Measurements from ENCODE around the gene TTC34.
"Not testable (repeated sequence)": the region's sequence is repeated elsewhere in the genome, so short reads cannot be mapped to it uniquely, and the experiment has no call there.

DNA sequence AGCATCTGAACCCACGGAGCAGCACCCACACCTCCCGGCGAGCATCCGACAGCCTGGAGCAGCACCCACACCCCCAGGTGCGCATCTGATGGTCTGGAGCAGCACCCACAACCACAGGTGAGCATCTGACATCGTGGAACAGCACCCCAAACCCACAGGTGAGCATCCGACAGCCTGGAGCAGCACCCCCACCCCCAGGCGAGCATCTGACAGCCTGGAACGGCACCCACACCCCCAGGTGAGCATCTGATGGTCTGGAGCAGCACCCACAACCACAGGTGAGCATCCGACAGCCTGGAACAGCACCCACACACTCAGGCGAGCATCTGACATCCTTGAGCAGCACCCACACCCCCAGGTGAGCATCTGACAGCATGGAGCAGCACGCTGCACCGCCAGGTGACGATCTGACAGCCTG lies 114.3 kb downstream of the TTC34 start:
- TF ChIP-seq, protein P1, sequence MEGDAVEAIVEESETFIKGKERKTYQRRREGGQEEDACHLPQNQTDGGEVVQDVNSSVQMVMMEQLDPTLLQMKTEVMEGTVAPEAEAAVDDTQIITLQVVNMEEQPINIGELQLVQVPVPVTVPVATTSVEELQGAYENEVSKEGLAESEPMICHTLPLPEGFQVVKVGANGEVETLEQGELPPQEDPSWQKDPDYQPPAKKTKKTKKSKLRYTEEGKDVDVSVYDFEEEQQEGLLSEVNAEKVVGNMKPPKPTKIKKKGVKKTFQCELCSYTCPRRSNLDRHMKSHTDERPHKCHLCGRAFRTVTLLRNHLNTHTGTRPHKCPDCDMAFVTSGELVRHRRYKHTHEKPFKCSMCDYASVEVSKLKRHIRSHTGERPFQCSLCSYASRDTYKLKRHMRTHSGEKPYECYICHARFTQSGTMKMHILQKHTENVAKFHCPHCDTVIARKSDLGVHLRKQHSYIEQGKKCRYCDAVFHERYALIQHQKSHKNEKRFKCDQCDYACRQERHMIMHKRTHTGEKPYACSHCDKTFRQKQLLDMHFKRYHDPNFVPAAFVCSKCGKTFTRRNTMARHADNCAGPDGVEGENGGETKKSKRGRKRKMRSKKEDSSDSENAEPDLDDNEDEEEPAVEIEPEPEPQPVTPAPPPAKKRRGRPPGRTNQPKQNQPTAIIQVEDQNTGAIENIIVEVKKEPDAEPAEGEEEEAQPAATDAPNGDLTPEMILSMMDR (IDR thresholded peaks at IDR 0.05) = not testable (repeated sequence)
- TF ChIP-seq POLR2A (IDR thresholded peaks at IDR 0.05) = not testable (repeated sequence)
